Common myeloid progenitor, CD34-positive (primary cell): ENCODE results near the gene RALGAPA1.

Experiments used
- CTCF ChIA-PET: fragments of 350-600 bp; sonication (Branson Sonifier 250); formaldehyde crosslinking; loops from one replicate; lab custom pipeline; 2021; ENCODE audit warnings: antibody characterized with exemption; lab: Charles Lee
- POLR2A ChIA-PET: fragments of 350-600 bp; sonication (Branson Sonifier 250); formaldehyde crosslinking; loops from one replicate; lab custom pipeline; 2021; ENCODE audit warnings: antibody characterized with exemption; lab: Charles Lee
- DNase-seq, 3 donors: peaks; one replicate each; pipeline versions ENCODE4 v3.0.0 to v3.0.0-alpha.2; 2013
- H3K27ac ChIP-seq, 2 experiments: 1 replicate in 1 of 2; 2 replicates in 1 of 2; pipeline ENCODE4 v1.7.0; 2013; ENCODE audit warnings: inconsistent platforms in 2 of 2, low read length in 2 of 2, mild to moderate bottlenecking in 2 of 2, low read depth in 1 of 2, moderate library complexity in 1 of 2; ENCODE audit not compliant: severe bottlenecking in 2 of 2, insufficient read depth in 1 of 2, poor library complexity in 1 of 2
- H3K27me3 ChIP-seq, 5 experiments: replicated peaks in 2 of 5; 1 replicate in 3 of 5; 2 replicates in 2 of 5; pipeline versions ENCODE4 v1.6.1 to v1.7.0; 2013; ENCODE audit warnings: low read length in 4 of 5, mild to moderate bottlenecking in 2 of 5, moderate library complexity in 2 of 5, inconsistent platforms in 1 of 5; ENCODE audit not compliant: insufficient read depth in 5 of 5, control insufficient read depth in 4 of 5
- H3K36me3 ChIP-seq, 4 experiments: 1 replicate in 2 of 4; 2 replicates in 2 of 4; pipeline versions ENCODE4 v1.6.1 to v1.7.0; 2013; ENCODE audit warnings: low read length in 3 of 4, control low read depth in 1 of 4, mild to moderate bottlenecking in 1 of 4; ENCODE audit not compliant: control insufficient read depth in 4 of 4, insufficient read depth in 4 of 4
- H3K4me1 ChIP-seq, 4 experiments: 1 replicate in 3 of 4; 2 replicates in 1 of 4; pipeline versions ENCODE4 v1.6.1 to v1.7.1; 2013; ENCODE audit warnings: low read length in 3 of 4, mild to moderate bottlenecking in 3 of 4, control low read depth in 1 of 4, inconsistent platforms in 1 of 4, moderate library complexity in 1 of 4; ENCODE audit not compliant: control insufficient read depth in 4 of 4, insufficient read depth in 4 of 4; ENCODE audit errors: control extremely low read depth in 1 of 4
- H3K4me3 ChIP-seq, 7 experiments: 1 replicate in 4 of 7; 2 replicates in 3 of 7; pipeline versions ENCODE4 v1.5.1 to v1.7.0; 2013; ENCODE audit warnings: mild to moderate bottlenecking in 7 of 7, low read length in 6 of 7, moderate library complexity in 6 of 7, inconsistent platforms in 2 of 7, low read depth in 2 of 7, control low read depth in 1 of 7; ENCODE audit not compliant: insufficient read depth in 4 of 7, control insufficient read depth in 1 of 7; ENCODE audit errors: extremely low read depth in 1 of 7
- H3K9me3 ChIP-seq, 5 experiments: 1 replicate in 4 of 5; 2 replicates in 1 of 5; pipeline versions ENCODE4 v1.6.1 to v1.7.1; 2013; ENCODE audit warnings: low read length in 4 of 5, mild to moderate bottlenecking in 2 of 5, inconsistent platforms in 1 of 5, low read depth in 1 of 5, moderate library complexity in 1 of 5; ENCODE audit not compliant: control insufficient read depth in 4 of 5, insufficient read depth in 2 of 5; ENCODE audit errors: control extremely low read depth in 1 of 5
- WGBS: methylation state at CpG from one replicate; pipeline ENCODE4 v1.1.5; 2013; ENCODE audit not compliant: insufficient coverage; 5-methylcytosine and 5-hydroxymethylcytosine counted together

The RALGAPA1 gene

GRCh38 chr14:35504260-35504659 lies 304.8 kb downstream of the RALGAPA1 start:
- no CpG with 5 or more reads among the region's 1 CpG for WGBS
- POLR2A ChIA-PET, result no interaction called here
- Histone ChIP-seq H3K4me1 (peaks cover 0 to 9% (median 3%) of the 10 kb centered on the region in 4 experiments), H3K9me3 (peaks cover 0 to 5% (median 0%) of the 10 kb centered on the region in 5 experiments), H3K27ac (no peak overlapping the region), H3K27me3 (no peaks in the 10 kb centered on the region), H3K4me3 (no peak overlapping the region), H3K36me3 (no peaks in the 10 kb centered on the region)
- CTCF ChIA-PET, result interaction anchor here (1.4 kb wide), 1 partner anchor 45 kb away, joined by 3 read pairs; no protein-coding TSS in a partner anchor
- no peak for DNase-seq

GRCh38 chr14:35503646-35504045 lies 305.4 kb downstream of the RALGAPA1 start:
- 71% methylated on average over 3 of the region's 3 CpGs for WGBS
- Histone ChIP-seq H3K27me3 (no peaks in the 10 kb centered on the region), H3K4me3 (no peak overlapping the region), H3K27ac (no peak overlapping the region), H3K36me3 (no peaks in the 10 kb centered on the region), H3K9me3 (peaks cover 0 to 5% (median 0%) of the 10 kb centered on the region in 5 experiments), H3K4me1 (peaks cover 0 to 9% (median 3%) of the 10 kb centered on the region in 4 experiments)
- POLR2A ChIA-PET, result no interaction called here
- DNase-seq, result no peak
- CTCF ChIA-PET, result interaction anchor here (1.4 kb wide), 1 partner anchor 44 kb away, joined by 3 read pairs; no protein-coding TSS in a partner anchor

GRCh38 chr14:35499180-35499579 lies 309.9 kb downstream of the RALGAPA1 start:
- H3K27me3 ChIP-seq, result no peaks in the 10 kb centered on the region
- H3K36me3 ChIP-seq, result no peaks in the 10 kb centered on the region
- CTCF ChIA-PET, result no interaction called here
- no peak for DNase-seq
- no peak overlapping the region for H3K27ac ChIP-seq
- no peaks in the 10 kb centered on the region for H3K4me1 ChIP-seq
- H3K9me3 ChIP-seq, result peaks cover 0 to 5% (median 2%) of the 10 kb centered on the region in 5 experiments
- H3K4me3 ChIP-seq, result no peak overlapping the region
- WGBS, result 92% methylated on average over 2 of the region's 2 CpGs
- POLR2A ChIA-PET, result no interaction called here

GRCh38 chr14:35495278-35495677 lies 313.8 kb downstream of the RALGAPA1 start:
- POLR2A ChIA-PET, result no interaction called here
- Histone ChIP-seq H3K4me3 (no peak overlapping the region), H3K9me3 (peaks cover 0 to 20% (median 7%) of the 10 kb centered on the region in 5 experiments), H3K36me3 (no peaks in the 10 kb centered on the region), H3K27me3 (no peaks in the 10 kb centered on the region), H3K27ac (no peak overlapping the region), H3K4me1 (no peaks in the 10 kb centered on the region)
- CTCF ChIA-PET, result no interaction called here
- DNase-seq, result no peak

- no peak overlapping the region for H3K4me3 ChIP-seq
- CTCF ChIA-PET, result no interaction called here
- no peak overlapping the region for H3K27ac ChIP-seq
Observed at GRCh38 chr14:35492569-35493014, 316.5 kb downstream of the RALGAPA1 start.

More at GRCh38 chr14:35492569-35493014, 316.5 kb downstream of the RALGAPA1 start:
- no peaks in the 10 kb centered on the region for H3K36me3 ChIP-seq
- no peaks in the 10 kb centered on the region for H3K27me3 ChIP-seq
- POLR2A ChIA-PET, result no interaction called here
- peaks cover 0 to 21% (median 10%) of the 10 kb centered on the region in 5 experiments for H3K9me3 ChIP-seq
- no peak for DNase-seq
- H3K4me1 ChIP-seq, result no peaks in the 10 kb centered on the region
